KMS-11 (cell line): ENCODE measurements around the gene CXCL14.

ENCODE experiments used
- H2AFZ ChIP-seq: fragments of 200-600 bp; sonication (generic); 2 replicates; pipeline ENCODE4 v1.6.1; 2016; ENCODE audit warnings: antibody characterized with exemption, mixed run types, low read depth
- H3K27ac ChIP-seq: fragments of 200-600 bp; sonication (generic); 2 replicates; pipeline ENCODE4 v1.6.1; 2016; ENCODE audit warnings: mild to moderate bottlenecking, mixed run types
- H3K27me3 ChIP-seq: fragments of 200-600 bp; sonication (generic); 2 replicates; pipeline ENCODE4 v1.6.1; 2017; ENCODE audit warnings: mild to moderate bottlenecking, low read depth, mixed run types, moderate library complexity; ENCODE audit not compliant: insufficient read depth
- H3K36me3 ChIP-seq: fragments of 200-600 bp; sonication (generic); 2 replicates; pipeline ENCODE4 v1.6.1; 2017; ENCODE audit warnings: mild to moderate bottlenecking, mixed run types; ENCODE audit not compliant: insufficient read depth
- H3K4me1 ChIP-seq: fragments of 200-600 bp; sonication (generic); 2 replicates; pipeline ENCODE4 v1.6.1; 2016; ENCODE audit warnings: mild to moderate bottlenecking, low read depth, mixed run types; ENCODE audit not compliant: poor library complexity, severe bottlenecking
- H3K4me2 ChIP-seq: fragments of 200-600 bp; sonication (generic); 2 replicates; pipeline ENCODE4 v1.7.0; 2016; ENCODE audit warnings: mild to moderate bottlenecking, mixed run types
- H3K4me3 ChIP-seq: fragments of 200-600 bp; sonication (generic); IDR thresholded peaks from 2 replicates; pipeline ENCODE4 v1.6.1; 2017; ENCODE audit warnings: low read depth, low read length, mixed read lengths; ENCODE audit not compliant: insufficient read depth
- H3K79me2 ChIP-seq: fragments of 200-600 bp; sonication (generic); 2 replicates; pipeline ENCODE4 v1.6.1; 2016; ENCODE audit warnings: low read depth, mixed run types; ENCODE audit not compliant: insufficient read depth
- H3K9ac ChIP-seq: fragments of 200-600 bp; sonication (generic); 2 replicates; pipeline ENCODE4 v1.6.1; 2016; ENCODE audit warnings: mild to moderate bottlenecking, mixed run types
- H4K20me1 ChIP-seq: fragments of 200-600 bp; sonication (generic); 2 replicates; pipeline ENCODE4 v1.6.1; 2016; ENCODE audit warnings: mild to moderate bottlenecking, mixed run types; ENCODE audit not compliant: insufficient read depth
- CTCF ChIP-seq: fragments of 200-600 bp; sonication (generic); conservative IDR thresholded peaks from 2 replicates; pipeline ENCODE4 v1.6.1; 2017; ENCODE audit warnings: low read depth, mild to moderate bottlenecking, antibody characterized with exemption, low read length, moderate library complexity, mixed read lengths

CXCL14 gene

DNA sequence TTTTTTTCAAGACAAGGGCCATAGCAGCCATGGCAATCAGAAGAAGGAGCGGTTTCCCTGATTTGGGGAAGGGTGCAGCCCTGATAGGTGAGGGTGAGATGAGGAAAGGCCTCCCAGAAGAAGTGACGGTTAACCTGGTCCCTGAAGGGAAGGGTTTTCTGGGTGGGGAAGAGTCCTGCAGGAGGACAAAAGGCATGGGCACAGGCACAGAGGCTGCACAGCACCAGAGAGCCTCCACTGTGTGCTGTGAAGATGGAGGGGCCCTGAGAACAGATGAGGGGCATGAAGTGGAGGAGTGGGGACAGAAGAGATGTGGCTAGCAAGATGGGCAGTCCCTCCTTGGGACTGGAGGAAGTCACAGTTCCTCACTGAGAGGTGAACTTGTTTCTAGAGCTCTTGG lies 46.3 kb upstream of the CXCL14 start:
- H3K79me2 ChIP-seq = no peaks in the 10 kb centered on the region
- no peak for TF ChIP-seq CTCF

DNA sequence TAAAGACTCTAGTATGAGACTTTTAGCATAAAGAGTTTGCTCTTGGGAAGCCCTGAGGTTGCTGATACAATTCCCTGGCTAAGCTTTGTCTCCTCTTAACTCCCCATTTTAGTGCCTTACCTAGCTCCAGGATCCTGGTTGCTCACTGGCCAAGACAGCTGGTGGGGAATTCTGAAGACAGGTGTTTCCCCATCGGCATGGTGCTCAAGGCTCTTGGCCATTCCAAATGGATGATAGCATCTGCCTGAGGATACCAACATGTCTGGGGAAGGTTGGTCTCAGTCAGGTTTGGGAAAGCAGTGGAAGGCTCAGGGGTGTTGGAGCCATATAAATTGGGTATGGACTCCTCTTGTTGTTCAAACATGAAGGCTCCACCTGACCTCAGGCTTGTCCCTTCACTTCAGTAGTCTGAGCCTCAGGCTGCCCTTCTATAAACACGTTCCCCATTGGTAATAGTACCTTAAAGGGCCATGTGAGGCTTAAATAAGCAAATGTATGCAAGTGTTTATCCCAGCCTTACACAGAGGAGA lies 44.5 kb upstream of the CXCL14 start:
- Histone ChIP-seq H2AFZ (no peak overlapping the region), H3K9ac (no peak overlapping the region), H3K27ac (no peak overlapping the region), H4K20me1 (no peaks in the 10 kb centered on the region), H3K4me3 (no peak overlapping the region), H3K27me3 (no peaks in the 10 kb centered on the region), H3K4me1 (no peaks in the 10 kb centered on the region), H3K79me2 (no peaks in the 10 kb centered on the region), H3K36me3 (no peaks in the 10 kb centered on the region), H3K4me2 (no peak overlapping the region)
- TF ChIP-seq CTCF = no peak

More for the DNA sequence above, 46.3 kb upstream of the CXCL14 start:
- no peaks in the 10 kb centered on the region for H3K36me3 ChIP-seq
- H3K27ac ChIP-seq = no peak overlapping the region
- no peak overlapping the region for H3K4me3 ChIP-seq
- no peaks in the 10 kb centered on the region for H4K20me1 ChIP-seq
- H3K27me3 ChIP-seq = no peaks in the 10 kb centered on the region
- no peak overlapping the region for H2AFZ ChIP-seq
- no peaks in the 10 kb centered on the region for H3K4me1 ChIP-seq
- H3K4me2 ChIP-seq = no peak overlapping the region
- no peak overlapping the region for H3K9ac ChIP-seq

DNA sequence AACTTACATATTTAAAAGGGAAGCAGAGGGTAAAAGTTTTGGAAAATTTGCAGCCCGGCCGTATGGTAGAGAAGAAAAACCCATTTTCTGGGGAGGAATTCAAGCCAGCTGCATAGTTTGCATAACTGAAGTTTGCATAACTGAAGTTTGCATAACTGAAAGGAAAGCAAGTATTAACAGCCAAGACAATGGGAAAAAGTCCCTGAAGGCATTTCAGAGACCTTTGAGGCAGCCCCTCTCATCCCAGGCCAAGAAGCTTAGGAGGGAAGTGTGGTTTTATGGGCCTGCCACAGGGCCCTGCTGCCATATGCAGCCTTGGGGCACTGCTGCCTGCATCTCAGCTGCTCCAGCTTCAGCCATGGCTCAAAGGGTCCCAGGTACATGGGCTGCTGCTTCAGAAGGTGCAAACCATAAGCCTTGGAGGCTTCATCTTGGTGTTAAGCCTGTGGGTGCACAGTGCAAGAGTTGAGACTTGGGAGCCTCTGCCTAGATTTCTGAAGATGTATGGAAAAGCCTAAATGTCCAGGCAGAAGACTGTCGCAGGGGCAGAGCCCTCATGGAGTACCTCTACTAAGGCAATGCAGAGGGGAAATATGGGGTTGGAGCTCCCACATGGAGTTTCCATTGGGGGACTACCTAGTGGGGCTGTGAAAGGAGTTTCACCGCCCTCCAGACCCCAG lies 36.9 kb upstream of the CXCL14 start:
- no peak overlapping the region for H3K9ac ChIP-seq
- TF ChIP-seq CTCF = no peak
- H4K20me1 ChIP-seq = no peaks in the 10 kb centered on the region
- H3K4me3 ChIP-seq = no peak overlapping the region
- no peaks in the 10 kb centered on the region for H3K79me2 ChIP-seq
- H2AFZ ChIP-seq = no peak overlapping the region
- no peaks in the 10 kb centered on the region for H3K4me1 ChIP-seq
- H3K27ac ChIP-seq = no peak overlapping the region
- H3K4me2 ChIP-seq = no peak overlapping the region
- no peaks in the 10 kb centered on the region for H3K27me3 ChIP-seq
- no peaks in the 10 kb centered on the region for H3K36me3 ChIP-seq

- Histone ChIP-seq H3K4me3 (no peak overlapping the region), H3K9ac (no peak overlapping the region)
These were observed 36.4 kb upstream of the CXCL14 start for GRCh38 chr5:135615171-135615570.

More at GRCh38 chr5:135615171-135615570, 36.4 kb upstream of the CXCL14 start:
- no peaks in the 10 kb centered on the region for H3K4me1 ChIP-seq
- H2AFZ ChIP-seq = no peak overlapping the region
- H3K27ac ChIP-seq = no peak overlapping the region
- no peaks in the 10 kb centered on the region for H3K36me3 ChIP-seq
- no peaks in the 10 kb centered on the region for H3K79me2 ChIP-seq
- H3K27me3 ChIP-seq = no peaks in the 10 kb centered on the region
- H4K20me1 ChIP-seq = no peaks in the 10 kb centered on the region
- TF ChIP-seq CTCF = no peak
- no peak overlapping the region for H3K4me2 ChIP-seq
